ENCODE data around the gene DOCK8. TPM values are rescaled to one million over a fixed set of nuclear protein-coding genes. Genes with fewer than 3 reads are reported as not detected.
A peak's percentile ranks its signal among the peaks of the same experiment; 100 is the strongest.

Gene DOCK8
- total RNA-seq, 1 donor from 2014 or later = 0.54 TPM

DNA sequence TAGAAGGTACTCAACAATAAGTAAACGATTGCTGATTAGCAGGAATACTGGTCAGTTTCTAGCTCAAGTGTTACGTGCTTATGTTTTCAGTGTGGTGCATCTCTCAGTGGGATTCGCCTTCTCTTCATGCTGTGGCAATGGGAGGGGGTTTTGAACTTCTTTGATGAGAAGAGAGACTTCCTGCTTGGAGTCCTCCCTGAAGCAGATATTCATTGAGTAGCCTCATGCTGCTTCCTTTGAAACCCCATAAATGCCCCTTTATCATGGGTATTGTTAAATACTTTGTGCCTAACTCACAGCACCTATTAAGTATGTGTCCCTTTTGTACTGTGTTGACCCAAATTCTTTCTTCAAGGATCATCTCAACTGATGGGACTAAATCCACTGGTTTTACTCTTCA is 116.5 kb downstream of the DOCK8 start:
- H3K9me3 Mint-ChIP-seq = no peaks in the 10 kb centered on the region
- Histone ChIP-seq H3F3A (ENCODE audit: low read depth) (peaks cover 11% of the 10 kb centered on the region), H3K27me3 (no peaks in the 10 kb centered on the region), H2AFZ (replicated peaks) (peak overlapping the region; percentile 9), H3K79me2 (ENCODE audit: low read depth) (no peaks in the 10 kb centered on the region), H3K9ac (no peak overlapping the region), H3K4me1 (peaks cover 14% of the 10 kb centered on the region), H3K9me3 (ENCODE audit: low read depth) (no peaks in the 10 kb centered on the region), H3K4me2 (peak overlapping the region; percentile 55), H3K27ac (no peak overlapping the region), H3K36me3 (no peaks in the 10 kb centered on the region), H3K4me3 (no peak overlapping the region), H4K20me1 (ENCODE audit: low read depth) (no peaks in the 10 kb centered on the region)
- no peak overlapping the region for H3K27ac Mint-ChIP-seq
- peaks cover 7% of the 10 kb centered on the region for H3K27me3 Mint-ChIP-seq (ENCODE audit: insufficient read depth, low read depth)
- DNase-seq (ENCODE audit: low spot score) = no peak
- no peaks in the 10 kb centered on the region for H3K36me3 Mint-ChIP-seq
- peaks cover 22% of the 10 kb centered on the region for H3K4me1 Mint-ChIP-seq
- TF ChIP-seq, protein P1, sequence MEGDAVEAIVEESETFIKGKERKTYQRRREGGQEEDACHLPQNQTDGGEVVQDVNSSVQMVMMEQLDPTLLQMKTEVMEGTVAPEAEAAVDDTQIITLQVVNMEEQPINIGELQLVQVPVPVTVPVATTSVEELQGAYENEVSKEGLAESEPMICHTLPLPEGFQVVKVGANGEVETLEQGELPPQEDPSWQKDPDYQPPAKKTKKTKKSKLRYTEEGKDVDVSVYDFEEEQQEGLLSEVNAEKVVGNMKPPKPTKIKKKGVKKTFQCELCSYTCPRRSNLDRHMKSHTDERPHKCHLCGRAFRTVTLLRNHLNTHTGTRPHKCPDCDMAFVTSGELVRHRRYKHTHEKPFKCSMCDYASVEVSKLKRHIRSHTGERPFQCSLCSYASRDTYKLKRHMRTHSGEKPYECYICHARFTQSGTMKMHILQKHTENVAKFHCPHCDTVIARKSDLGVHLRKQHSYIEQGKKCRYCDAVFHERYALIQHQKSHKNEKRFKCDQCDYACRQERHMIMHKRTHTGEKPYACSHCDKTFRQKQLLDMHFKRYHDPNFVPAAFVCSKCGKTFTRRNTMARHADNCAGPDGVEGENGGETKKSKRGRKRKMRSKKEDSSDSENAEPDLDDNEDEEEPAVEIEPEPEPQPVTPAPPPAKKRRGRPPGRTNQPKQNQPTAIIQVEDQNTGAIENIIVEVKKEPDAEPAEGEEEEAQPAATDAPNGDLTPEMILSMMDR (IDR thresholded peaks at IDR 0.05) = no peak
- TF ChIP-seq EZH2 (IDR thresholded peaks at IDR 0.05) (no peak), EZH2phosphoT487 (IDR thresholded peaks at IDR 0.05) (no peak)
- no peak overlapping the region for H3K4me3 Mint-ChIP-seq

DNA sequence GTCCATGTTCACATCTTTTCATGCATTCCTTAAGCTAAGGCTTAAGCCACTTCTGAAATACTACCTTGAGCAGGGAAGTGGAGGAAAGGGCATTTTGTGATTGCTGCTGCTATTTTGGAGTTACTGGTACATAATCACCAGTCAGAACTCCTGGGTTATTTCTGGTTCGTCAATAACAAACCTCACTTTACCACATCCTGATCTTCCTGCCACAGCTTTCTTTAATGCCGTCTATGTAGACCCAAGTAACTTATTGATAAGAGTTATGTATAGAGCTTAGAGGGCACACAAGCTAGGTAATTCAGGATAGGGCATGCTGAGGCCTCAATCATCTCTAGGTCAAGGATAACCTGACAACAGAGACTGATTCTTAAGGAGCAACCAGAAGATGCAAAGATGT is 120.7 kb downstream of the DOCK8 start:
- Histone ChIP-seq H2AFZ (replicated peaks) (no peak overlapping the region), H3K4me2 (no peak overlapping the region), H3K27me3 (no peaks in the 10 kb centered on the region), H4K20me1 (ENCODE audit: low read depth) (no peaks in the 10 kb centered on the region), H3K9ac (no peak overlapping the region), H3K9me3 (ENCODE audit: low read depth) (no peaks in the 10 kb centered on the region), H3F3A (ENCODE audit: low read depth) (peaks cover 11% of the 10 kb centered on the region), H3K4me3 (no peak overlapping the region), H3K4me1 (peaks cover 14% of the 10 kb centered on the region), H3K36me3 (no peaks in the 10 kb centered on the region), H3K79me2 (ENCODE audit: low read depth) (no peaks in the 10 kb centered on the region), H3K27ac (no peak overlapping the region)
- Mint-ChIP-seq H3K36me3 (no peaks in the 10 kb centered on the region), H3K27me3 (ENCODE audit: insufficient read depth, low read depth) (peaks cover 2% of the 10 kb centered on the region), H3K9me3 (no peaks in the 10 kb centered on the region), H3K27ac (no peak overlapping the region), H3K4me1 (peaks cover 17% of the 10 kb centered on the region), H3K4me3 (no peak overlapping the region)
- TF ChIP-seq EZH2 (IDR thresholded peaks at IDR 0.05) = no peak
- TF ChIP-seq, protein P1 (IDR thresholded peaks at IDR 0.05) = no peak
- TF ChIP-seq EZH2phosphoT487 (IDR thresholded peaks at IDR 0.05) = no peak
- DNase-seq (ENCODE audit: low spot score) = no peak

DNA sequence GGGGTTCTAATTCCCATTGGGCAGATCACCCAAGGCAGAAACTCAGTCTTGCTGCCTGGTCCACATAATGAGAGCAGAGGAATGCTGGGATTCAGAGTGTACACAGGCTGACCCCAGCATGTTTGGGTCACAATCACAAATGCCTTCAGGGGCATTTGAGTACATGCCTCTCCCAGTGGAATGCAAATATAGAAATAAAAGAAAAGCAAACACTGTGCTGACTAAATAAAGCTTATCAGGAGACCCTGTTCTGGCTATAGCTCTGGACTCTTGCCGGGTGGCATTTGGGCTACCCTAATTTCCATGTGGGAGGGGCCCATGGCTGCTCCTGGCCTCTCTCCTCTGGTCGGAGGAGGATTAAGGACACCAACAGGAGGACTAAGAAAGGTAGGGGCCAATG is 121.4 kb downstream of the DOCK8 start:
- H3K4me3 ChIP-seq = no peak overlapping the region
- H3K27ac ChIP-seq = no peak overlapping the region
- H3K79me2 ChIP-seq (ENCODE audit: low read depth) = no peaks in the 10 kb centered on the region
- no peaks in the 10 kb centered on the region for H3K27me3 ChIP-seq
- Mint-ChIP-seq H3K9me3 (no peaks in the 10 kb centered on the region), H3K27ac (peak overlapping the region; percentile 78), H3K36me3 (no peaks in the 10 kb centered on the region), H3K4me1 (peaks cover 10% of the 10 kb centered on the region), H3K27me3 (ENCODE audit: insufficient read depth, low read depth) (peaks cover 2% of the 10 kb centered on the region), H3K4me3 (no peak overlapping the region)
- no peak overlapping the region for H3K4me2 ChIP-seq
- no peaks in the 10 kb centered on the region for H3K36me3 ChIP-seq
- no peaks in the 10 kb centered on the region for H3K9me3 ChIP-seq (ENCODE audit: low read depth)
- no peak overlapping the region for H2AFZ ChIP-seq (replicated peaks)
- peaks cover 7% of the 10 kb centered on the region for H3F3A ChIP-seq (ENCODE audit: low read depth)
- DNase-seq (ENCODE audit: low spot score) = no peak
- H4K20me1 ChIP-seq (ENCODE audit: low read depth) = no peaks in the 10 kb centered on the region
- no peak overlapping the region for H3K9ac ChIP-seq
- TF ChIP-seq, protein P1 (IDR thresholded peaks at IDR 0.05) = no peak
- TF ChIP-seq EZH2 (IDR thresholded peaks at IDR 0.05) = no peak
- TF ChIP-seq EZH2phosphoT487 (IDR thresholded peaks at IDR 0.05) = no peak
- peaks cover 8% of the 10 kb centered on the region for H3K4me1 ChIP-seq

Measured in neural progenitor cell (in vitro differentiated cells).